Measurements from ENCODE around the gene DGKQ.

The DGKQ gene

DNA sequence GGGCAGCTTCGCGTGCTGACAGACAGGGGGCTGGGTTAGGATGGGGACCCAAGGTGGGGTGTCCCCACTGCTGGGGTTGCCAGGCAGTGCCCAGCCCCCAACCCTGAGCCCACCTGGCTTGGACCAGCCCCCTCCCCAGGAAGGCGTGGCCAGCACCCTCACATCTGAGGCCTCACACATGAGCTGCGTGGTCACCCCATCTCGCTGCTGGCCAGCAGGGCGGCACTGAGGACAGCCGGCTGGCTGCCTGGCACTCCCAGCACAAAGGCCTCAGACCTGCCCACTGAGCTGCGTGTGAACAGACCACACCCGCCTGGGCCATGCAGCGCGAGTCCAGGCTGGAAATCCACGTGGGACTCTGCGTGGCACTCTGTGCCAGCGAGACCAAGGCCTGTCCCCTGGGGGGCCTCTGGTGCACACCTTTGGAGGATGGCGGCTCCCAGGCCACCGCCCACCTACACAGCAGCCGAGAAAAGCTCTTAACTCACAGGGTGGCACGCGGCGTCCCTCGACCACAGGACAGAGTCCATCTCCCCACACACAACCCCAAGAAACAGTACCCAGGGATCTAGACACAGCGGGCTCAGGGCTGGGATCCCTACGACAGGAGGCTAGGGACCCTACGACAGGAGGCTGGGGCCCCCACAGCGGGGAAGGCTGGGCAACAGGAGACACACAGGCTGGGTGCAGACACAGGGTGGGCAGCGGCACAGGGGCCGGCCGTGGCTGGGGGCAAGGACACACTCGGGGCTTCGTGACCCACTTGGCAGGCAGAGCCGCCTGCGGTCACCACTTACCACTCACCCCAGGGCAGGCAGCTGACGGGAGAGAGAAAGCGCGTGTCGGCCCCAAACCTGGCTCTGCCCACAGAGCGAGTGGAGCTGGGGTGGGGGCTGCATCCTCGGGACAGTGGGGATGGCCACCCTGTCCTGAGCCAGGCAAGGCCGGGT, 9.8 kb downstream of the DGKQ start:
- no peak for ATAC-seq
- TF ChIP-seq CREB5 (CRISPR knock-in tag; IDR thresholded peaks at IDR 0.05; ENCODE audit: low read depth) = no peak
- TF ChIP-seq TCF4 (CRISPR knock-in tag; IDR thresholded peaks at IDR 0.05; ENCODE audit: borderline replicate concordance) = no peak
- no peak for TF ChIP-seq ZNF8 (CRISPR knock-in tag; IDR thresholded peaks at IDR 0.05)
- TF ChIP-seq ZFP3 (CRISPR knock-in tag; IDR thresholded peaks at IDR 0.05) = no peak
- TF ChIP-seq ESRRG (CRISPR knock-in tag; IDR thresholded peaks at IDR 0.05) = no peak
- TF ChIP-seq PPARA (CRISPR knock-in tag; IDR thresholded peaks at IDR 0.05; ENCODE audit: borderline replicate concordance) = no peak
- no peak for TF ChIP-seq ARNTL (CRISPR knock-in tag; IDR thresholded peaks at IDR 0.05; ENCODE audit: borderline replicate concordance, low read depth)
- TF ChIP-seq BACH2 (CRISPR knock-in tag; IDR thresholded peaks at IDR 0.05; ENCODE audit: borderline replicate concordance) = no peak
- no peak for TF ChIP-seq CSRNP3 (CRISPR knock-in tag; IDR thresholded peaks at IDR 0.05)

DNA sequence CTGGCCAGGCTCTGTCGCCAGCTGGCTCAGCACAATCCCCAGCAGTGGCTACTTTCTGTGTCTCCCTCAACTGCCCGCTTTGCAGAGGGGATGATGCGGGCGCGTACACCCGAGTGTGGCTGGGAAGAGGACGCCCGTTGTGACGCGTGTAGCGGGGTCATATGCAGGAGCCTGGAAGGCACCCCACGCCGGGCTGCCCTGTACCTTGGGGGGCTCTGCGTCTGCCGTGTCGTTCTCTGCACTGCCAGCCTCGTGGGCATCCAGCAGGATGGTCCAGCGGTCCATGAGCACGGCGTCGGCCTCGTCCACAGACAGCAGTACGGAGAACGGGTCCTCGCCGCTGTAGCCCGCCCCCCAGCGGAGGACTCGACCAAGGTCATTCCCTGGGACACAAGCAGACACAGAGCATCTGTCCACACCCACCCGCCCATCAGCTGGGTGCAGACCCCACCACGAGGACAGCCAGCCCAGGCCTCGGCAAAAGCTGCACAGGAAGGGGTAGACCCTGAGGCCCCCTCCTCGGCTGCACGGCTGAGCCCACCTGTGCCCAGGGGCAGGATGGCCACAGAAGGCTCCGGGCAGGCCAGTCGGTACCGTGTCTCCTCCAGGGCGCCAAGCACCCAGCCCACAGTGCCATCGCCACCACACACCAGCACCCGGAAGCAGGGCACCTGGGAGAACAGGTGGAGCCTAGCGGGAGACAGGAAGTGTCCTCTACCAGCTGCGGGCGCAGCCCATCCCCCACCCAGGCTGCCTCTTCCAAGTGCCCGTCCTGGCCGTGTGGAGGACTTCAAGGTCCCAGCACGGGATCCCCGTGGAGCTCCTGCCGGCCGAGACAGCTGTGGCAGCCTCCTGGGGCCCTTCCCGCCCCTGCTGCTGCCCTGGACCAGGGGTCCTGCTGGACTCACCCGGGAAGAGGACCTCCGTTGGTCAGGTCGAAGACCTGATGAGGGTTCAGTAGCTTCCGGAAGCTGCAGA, 10.8 kb downstream of the DGKQ start:
- ATAC-seq = no peak
- TF ChIP-seq OSR1 (CRISPR knock-in tag; IDR thresholded peaks at IDR 0.05) (no peak), ZNF8 (CRISPR knock-in tag; IDR thresholded peaks at IDR 0.05) (no peak), TCF4 (CRISPR knock-in tag; IDR thresholded peaks at IDR 0.05; ENCODE audit: borderline replicate concordance) (no peak), CSRNP3 (CRISPR knock-in tag; IDR thresholded peaks at IDR 0.05) (no peak), ZNF565 (CRISPR knock-in tag; conservative IDR thresholded peaks at IDR 0.05; ENCODE audit: low read depth) (no peak)

DNA sequence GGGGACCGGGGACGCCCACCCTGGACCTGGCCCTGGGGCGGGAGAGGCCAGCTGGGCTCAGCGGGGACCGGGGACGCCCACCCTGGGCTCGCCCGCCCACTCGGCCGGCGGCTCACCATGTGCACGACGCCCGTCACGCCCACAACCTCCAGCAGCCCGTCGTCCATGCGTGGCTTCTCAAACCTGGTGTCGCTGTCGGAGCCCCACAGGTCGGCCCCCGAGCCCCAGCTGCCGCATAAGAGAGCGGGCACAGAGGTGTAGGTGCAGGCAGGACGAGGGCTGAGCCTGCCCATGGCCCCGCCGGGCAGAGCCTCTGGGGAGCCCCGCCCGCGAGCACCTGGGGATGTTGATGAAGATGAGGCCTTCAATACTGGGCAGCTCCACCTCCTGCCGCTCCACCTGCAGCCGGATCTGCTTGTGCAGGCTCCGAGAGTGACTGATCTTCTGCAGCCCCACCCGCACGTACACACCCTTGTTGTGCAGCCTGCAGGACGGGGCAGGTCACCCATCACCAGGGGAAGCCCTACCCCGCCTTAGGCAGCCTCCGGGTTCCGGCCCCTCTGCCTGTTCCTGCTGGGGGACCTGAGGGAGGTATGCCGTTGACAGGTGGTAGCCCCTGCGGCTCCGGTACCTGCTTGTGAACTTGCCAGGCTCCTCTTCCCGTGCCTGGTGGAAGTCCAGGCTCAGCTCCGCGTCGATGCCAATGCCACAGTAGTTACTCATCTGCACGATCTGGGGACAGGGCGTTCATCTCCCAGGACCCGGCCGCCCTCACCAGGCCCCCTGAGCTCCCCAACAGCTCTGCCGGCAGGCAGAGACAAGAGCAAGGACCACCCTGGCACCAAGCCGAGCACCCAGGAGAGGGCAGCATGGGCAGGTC, 11.8 kb downstream of the DGKQ start:
- no peak for TF ChIP-seq CSRNP3 (CRISPR knock-in tag; IDR thresholded peaks at IDR 0.05)
- TF ChIP-seq ESRRG (CRISPR knock-in tag; IDR thresholded peaks at IDR 0.05) = no peak
- TF ChIP-seq, protein P1, sequence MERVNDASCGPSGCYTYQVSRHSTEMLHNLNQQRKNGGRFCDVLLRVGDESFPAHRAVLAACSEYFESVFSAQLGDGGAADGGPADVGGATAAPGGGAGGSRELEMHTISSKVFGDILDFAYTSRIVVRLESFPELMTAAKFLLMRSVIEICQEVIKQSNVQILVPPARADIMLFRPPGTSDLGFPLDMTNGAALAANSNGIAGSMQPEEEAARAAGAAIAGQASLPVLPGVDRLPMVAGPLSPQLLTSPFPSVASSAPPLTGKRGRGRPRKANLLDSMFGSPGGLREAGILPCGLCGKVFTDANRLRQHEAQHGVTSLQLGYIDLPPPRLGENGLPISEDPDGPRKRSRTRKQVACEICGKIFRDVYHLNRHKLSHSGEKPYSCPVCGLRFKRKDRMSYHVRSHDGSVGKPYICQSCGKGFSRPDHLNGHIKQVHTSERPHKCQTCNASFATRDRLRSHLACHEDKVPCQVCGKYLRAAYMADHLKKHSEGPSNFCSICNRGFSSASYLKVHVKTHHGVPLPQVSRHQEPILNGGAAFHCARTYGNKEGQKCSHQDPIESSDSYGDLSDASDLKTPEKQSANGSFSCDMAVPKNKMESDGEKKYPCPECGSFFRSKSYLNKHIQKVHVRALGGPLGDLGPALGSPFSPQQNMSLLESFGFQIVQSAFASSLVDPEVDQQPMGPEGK (CRISPR knock-in tag; IDR thresholded peaks at IDR 0.05; ENCODE audit: borderline replicate concordance) = no peak
- no peak for TF ChIP-seq TCF4 (CRISPR knock-in tag; IDR thresholded peaks at IDR 0.05; ENCODE audit: borderline replicate concordance)
- TF ChIP-seq GLIS3 (CRISPR knock-in tag; IDR thresholded peaks at IDR 0.05) = no peak
- no peak for TF ChIP-seq POU6F1 (CRISPR knock-in tag; IDR thresholded peaks at IDR 0.05; ENCODE audit: borderline replicate concordance, low read depth)
- TF ChIP-seq PPARA (CRISPR knock-in tag; IDR thresholded peaks at IDR 0.05; ENCODE audit: borderline replicate concordance) = no peak
- TF ChIP-seq TOX (CRISPR knock-in tag; IDR thresholded peaks at IDR 0.05; ENCODE audit: borderline replicate concordance) = no peak
- TF ChIP-seq SNAI2 (CRISPR knock-in tag; IDR thresholded peaks at IDR 0.05) = no peak
- TF ChIP-seq ZNF8 (CRISPR knock-in tag; IDR thresholded peaks at IDR 0.05) = no peak
- TF ChIP-seq CSDC2 (CRISPR knock-in tag; IDR thresholded peaks at IDR 0.05) = no peak
- no peak for TF ChIP-seq ISL1 (CRISPR knock-in tag; IDR thresholded peaks at IDR 0.05)
- TF ChIP-seq ZFP30 (CRISPR knock-in tag; IDR thresholded peaks at IDR 0.05) = no peak
- ATAC-seq = no peak; the same call in 2 of the 3 replicates
